ENCODE measurements around the gene HOMEZ.
"Not testable (repeated sequence)": the region's sequence is repeated elsewhere in the genome, so short reads cannot be mapped to it uniquely, and the experiment has no call there.

HOMEZ gene

GRCh38 chr14:23284654-23285529 is 1.0 kb downstream of the HOMEZ start:
- DNase-seq (ENCODE audit: extremely low read depth in 1 of 2, low read depth in 1 of 2): no peak

- DNase-seq (ENCODE audit: extremely low read depth in 1 of 2, low read depth in 1 of 2): no peak
These were observed 4.7 kb downstream of the HOMEZ start for GRCh38 chr14:23281247-23281646.

- DNase-seq (ENCODE audit: extremely low read depth in 1 of 2, low read depth in 1 of 2): not testable (repeated sequence)
These were observed 8.0 kb downstream of the HOMEZ start for GRCh38 chr14:23277928-23278327.

- DNase-seq (ENCODE audit: extremely low read depth in 1 of 2, low read depth in 1 of 2): no peak
These were observed 8.7 kb downstream of the HOMEZ start for GRCh38 chr14:23277189-23277588.

- DNase-seq (ENCODE audit: extremely low read depth in 1 of 2, low read depth in 1 of 2): no peak
These were observed 10.5 kb downstream of the HOMEZ start for GRCh38 chr14:23275412-23275811.

GRCh38 chr14:23269193-23269592 is 16.7 kb downstream of the HOMEZ start:
- no peak for DNase-seq (ENCODE audit: extremely low read depth in 1 of 2, low read depth in 1 of 2)

- not testable (repeated sequence) for DNase-seq (ENCODE audit: extremely low read depth in 1 of 2, low read depth in 1 of 2)
These were observed 25.1 kb downstream of the HOMEZ start for GRCh38 chr14:23260849-23261248.

GRCh38 chr14:23259426-23259825 is 26.5 kb downstream of the HOMEZ start:
- no peak for DNase-seq (ENCODE audit: extremely low read depth in 1 of 2, low read depth in 1 of 2)

GRCh38 chr14:23258256-23258655 is 27.7 kb downstream of the HOMEZ start:
- DNase-seq (ENCODE audit: extremely low read depth in 1 of 2, low read depth in 1 of 2): no peak

GRCh38 chr14:23252420-23253333 is 33.3 kb downstream of the HOMEZ start:
- DNase-seq (ENCODE audit: extremely low read depth in 1 of 2, low read depth in 1 of 2): no peak

GRCh38 chr14:23252006-23252405 is 33.9 kb downstream of the HOMEZ start:
- no peak for DNase-seq (ENCODE audit: extremely low read depth in 1 of 2, low read depth in 1 of 2)

- no peak for DNase-seq (ENCODE audit: extremely low read depth in 1 of 2, low read depth in 1 of 2)
These were observed 36.1 kb downstream of the HOMEZ start for GRCh38 chr14:23249824-23250223.

- DNase-seq (ENCODE audit: extremely low read depth in 1 of 2, low read depth in 1 of 2): no peak
These were observed 37.3 kb downstream of the HOMEZ start for GRCh38 chr14:23248601-23249000.

GRCh38 chr14:23245282-23245681 is 40.6 kb downstream of the HOMEZ start:
- no peak for DNase-seq (ENCODE audit: extremely low read depth in 1 of 2, low read depth in 1 of 2)

- DNase-seq (ENCODE audit: extremely low read depth in 1 of 2, low read depth in 1 of 2): no peak
These were observed 42.9 kb downstream of the HOMEZ start for GRCh38 chr14:23243066-23243465.

- DNase-seq (ENCODE audit: extremely low read depth in 1 of 2, low read depth in 1 of 2): no peak
These were observed 43.9 kb downstream of the HOMEZ start for GRCh38 chr14:23242076-23242475.

GRCh38 chr14:23241061-23241715 is 44.7 kb downstream of the HOMEZ start:
- DNase-seq (ENCODE audit: extremely low read depth in 1 of 2, low read depth in 1 of 2): not testable (repeated sequence)

- no peak for DNase-seq (ENCODE audit: extremely low read depth in 1 of 2, low read depth in 1 of 2)
These were observed 45.3 kb downstream of the HOMEZ start for GRCh38 chr14:23240661-23241060.

- DNase-seq (ENCODE audit: extremely low read depth in 1 of 2, low read depth in 1 of 2): peak; percentile 64 to 84
These were observed 47.9 kb downstream of the HOMEZ start, which contains the start of gene RNF212B for GRCh38 chr14:23237772-23238594. RNF212B (plus strand) TSS chr14:23237936; CDS start chr14:23240346, 2,410 bp downstream.

- DNase-seq (ENCODE audit: extremely low read depth in 1 of 2, low read depth in 1 of 2): not testable (repeated sequence)
These were observed 53.6 kb downstream of the HOMEZ start for GRCh38 chr14:23232241-23232808.
